ENCODE results near the gene KAZN.

Gene KAZN

DNA sequence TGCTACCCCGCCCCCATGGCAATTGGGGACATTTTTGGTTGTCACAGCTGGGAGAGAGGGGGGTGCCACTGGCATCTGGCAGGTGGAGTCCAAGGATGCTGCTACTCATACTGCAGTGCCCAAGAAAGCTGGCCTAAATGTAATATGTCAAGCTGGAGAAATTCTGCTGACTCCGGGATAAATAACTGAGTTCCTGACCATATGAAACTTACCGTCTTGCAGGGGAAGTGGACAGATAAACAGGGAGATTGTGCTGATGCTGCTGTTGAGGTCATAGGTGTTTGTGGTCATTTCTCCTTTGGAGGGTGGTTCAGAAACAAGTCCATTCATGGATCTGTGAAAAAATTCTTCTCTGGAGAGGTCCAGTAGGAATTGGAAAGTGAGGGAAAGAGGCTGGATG is 54.4 kb downstream of the KAZN start:
- no peaks in the 10 kb centered on the region for H3K9me3 ChIP-seq (ENCODE audit: control insufficient read depth, insufficient read depth, low read depth, low read length)
- CTCF ChIA-PET, result no interaction called here
- no peak overlapping the region for H3K27ac ChIP-seq (ENCODE audit: extremely low read depth, low read depth, low read length)
- H3K4me1 ChIP-seq (ENCODE audit: control insufficient read depth, insufficient read depth, low read length), result no peaks in the 10 kb centered on the region
- no peak for TF ChIP-seq SALL2 (tag by site-specific recombination; IDR thresholded peaks at IDR 0.05; ENCODE audit: borderline replicate concordance)
- TF ChIP-seq, protein P1, sequence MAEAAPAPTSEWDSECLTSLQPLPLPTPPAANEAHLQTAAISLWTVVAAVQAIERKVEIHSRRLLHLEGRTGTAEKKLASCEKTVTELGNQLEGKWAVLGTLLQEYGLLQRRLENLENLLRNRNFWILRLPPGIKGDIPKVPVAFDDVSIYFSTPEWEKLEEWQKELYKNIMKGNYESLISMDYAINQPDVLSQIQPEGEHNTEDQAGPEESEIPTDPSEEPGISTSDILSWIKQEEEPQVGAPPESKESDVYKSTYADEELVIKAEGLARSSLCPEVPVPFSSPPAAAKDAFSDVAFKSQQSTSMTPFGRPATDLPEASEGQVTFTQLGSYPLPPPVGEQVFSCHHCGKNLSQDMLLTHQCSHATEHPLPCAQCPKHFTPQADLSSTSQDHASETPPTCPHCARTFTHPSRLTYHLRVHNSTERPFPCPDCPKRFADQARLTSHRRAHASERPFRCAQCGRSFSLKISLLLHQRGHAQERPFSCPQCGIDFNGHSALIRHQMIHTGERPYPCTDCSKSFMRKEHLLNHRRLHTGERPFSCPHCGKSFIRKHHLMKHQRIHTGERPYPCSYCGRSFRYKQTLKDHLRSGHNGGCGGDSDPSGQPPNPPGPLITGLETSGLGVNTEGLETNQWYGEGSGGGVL (tag by site-specific recombination; IDR thresholded peaks at IDR 0.05), result no peak
- TF ChIP-seq ZNF114 (tag by site-specific recombination; IDR thresholded peaks at IDR 0.05), result no peak
- TF ChIP-seq ZNF514 (tag by site-specific recombination; IDR thresholded peaks at IDR 0.05), result no peak
- no peak for TF ChIP-seq ZFP37 (tag by site-specific recombination; IDR thresholded peaks at IDR 0.05)
- TF ChIP-seq, protein P2, sequence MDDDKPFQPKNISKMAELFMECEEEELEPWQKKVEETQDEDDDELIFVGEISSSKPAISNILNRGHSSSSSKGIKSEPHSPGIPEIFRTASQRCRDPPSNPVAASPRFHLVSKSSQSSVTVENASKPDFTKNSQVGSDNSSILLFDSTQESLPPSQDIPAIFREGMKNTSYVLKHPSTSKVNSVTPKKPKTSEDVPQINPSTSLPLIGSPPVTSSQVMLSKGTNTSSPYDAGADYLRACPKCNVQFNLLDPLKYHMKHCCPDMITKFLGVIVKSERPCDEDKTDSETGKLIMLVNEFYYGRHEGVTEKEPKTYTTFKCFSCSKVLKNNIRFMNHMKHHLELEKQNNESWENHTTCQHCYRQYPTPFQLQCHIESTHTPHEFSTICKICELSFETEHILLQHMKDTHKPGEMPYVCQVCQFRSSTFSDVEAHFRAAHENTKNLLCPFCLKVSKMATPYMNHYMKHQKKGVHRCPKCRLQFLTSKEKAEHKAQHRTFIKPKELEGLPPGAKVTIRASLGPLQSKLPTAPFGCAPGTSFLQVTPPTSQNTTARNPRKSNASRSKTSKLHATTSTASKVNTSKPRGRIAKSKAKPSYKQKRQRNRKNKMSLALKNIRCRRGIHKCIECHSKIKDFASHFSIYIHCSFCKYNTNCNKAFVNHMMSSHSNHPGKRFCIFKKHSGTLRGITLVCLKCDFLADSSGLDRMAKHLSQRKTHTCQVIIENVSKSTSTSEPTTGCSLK (tag by site-specific recombination; IDR thresholded peaks at IDR 0.05), result no peak
- TF ChIP-seq ZSCAN23 (tag by site-specific recombination; IDR thresholded peaks at IDR 0.05), result no peak
- TF ChIP-seq ZXDB (tag by site-specific recombination; IDR thresholded peaks at IDR 0.05), result no peak
- TF ChIP-seq, protein P3, sequence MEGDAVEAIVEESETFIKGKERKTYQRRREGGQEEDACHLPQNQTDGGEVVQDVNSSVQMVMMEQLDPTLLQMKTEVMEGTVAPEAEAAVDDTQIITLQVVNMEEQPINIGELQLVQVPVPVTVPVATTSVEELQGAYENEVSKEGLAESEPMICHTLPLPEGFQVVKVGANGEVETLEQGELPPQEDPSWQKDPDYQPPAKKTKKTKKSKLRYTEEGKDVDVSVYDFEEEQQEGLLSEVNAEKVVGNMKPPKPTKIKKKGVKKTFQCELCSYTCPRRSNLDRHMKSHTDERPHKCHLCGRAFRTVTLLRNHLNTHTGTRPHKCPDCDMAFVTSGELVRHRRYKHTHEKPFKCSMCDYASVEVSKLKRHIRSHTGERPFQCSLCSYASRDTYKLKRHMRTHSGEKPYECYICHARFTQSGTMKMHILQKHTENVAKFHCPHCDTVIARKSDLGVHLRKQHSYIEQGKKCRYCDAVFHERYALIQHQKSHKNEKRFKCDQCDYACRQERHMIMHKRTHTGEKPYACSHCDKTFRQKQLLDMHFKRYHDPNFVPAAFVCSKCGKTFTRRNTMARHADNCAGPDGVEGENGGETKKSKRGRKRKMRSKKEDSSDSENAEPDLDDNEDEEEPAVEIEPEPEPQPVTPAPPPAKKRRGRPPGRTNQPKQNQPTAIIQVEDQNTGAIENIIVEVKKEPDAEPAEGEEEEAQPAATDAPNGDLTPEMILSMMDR (tag by site-specific recombination; IDR thresholded peaks at IDR 0.05), result no peak
- TF ChIP-seq, protein P4, sequence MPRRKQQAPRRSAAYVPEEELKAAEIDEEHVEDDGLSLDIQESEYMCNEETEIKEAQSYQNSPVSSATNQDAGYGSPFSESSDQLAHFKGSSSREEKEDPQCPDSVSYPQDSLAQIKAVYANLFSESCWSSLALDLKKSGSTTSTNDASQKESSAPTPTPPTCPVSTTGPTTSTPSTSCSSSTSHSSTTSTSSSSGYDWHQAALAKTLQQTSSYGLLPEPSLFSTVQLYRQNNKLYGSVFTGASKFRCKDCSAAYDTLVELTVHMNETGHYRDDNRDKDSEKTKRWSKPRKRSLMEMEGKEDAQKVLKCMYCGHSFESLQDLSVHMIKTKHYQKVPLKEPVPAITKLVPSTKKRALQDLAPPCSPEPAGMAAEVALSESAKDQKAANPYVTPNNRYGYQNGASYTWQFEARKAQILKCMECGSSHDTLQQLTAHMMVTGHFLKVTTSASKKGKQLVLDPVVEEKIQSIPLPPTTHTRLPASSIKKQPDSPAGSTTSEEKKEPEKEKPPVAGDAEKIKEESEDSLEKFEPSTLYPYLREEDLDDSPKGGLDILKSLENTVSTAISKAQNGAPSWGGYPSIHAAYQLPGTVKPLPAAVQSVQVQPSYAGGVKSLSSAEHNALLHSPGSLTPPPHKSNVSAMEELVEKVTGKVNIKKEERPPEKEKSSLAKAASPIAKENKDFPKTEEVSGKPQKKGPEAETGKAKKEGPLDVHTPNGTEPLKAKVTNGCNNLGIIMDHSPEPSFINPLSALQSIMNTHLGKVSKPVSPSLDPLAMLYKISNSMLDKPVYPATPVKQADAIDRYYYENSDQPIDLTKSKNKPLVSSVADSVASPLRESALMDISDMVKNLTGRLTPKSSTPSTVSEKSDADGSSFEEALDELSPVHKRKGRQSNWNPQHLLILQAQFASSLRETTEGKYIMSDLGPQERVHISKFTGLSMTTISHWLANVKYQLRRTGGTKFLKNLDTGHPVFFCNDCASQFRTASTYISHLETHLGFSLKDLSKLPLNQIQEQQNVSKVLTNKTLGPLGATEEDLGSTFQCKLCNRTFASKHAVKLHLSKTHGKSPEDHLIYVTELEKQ (tag by site-specific recombination; IDR thresholded peaks at IDR 0.05; ENCODE audit: borderline replicate concordance), result no peak
- TF ChIP-seq GLI4 (tag by site-specific recombination; IDR thresholded peaks at IDR 0.05), result no peak
- TF ChIP-seq ZNF394 (tag by site-specific recombination; IDR thresholded peaks at IDR 0.05; ENCODE audit: borderline replicate concordance), result no peak
- no peak for TF ChIP-seq ZNF404 (tag by site-specific recombination; IDR thresholded peaks at IDR 0.05)
- TF ChIP-seq, protein P5, sequence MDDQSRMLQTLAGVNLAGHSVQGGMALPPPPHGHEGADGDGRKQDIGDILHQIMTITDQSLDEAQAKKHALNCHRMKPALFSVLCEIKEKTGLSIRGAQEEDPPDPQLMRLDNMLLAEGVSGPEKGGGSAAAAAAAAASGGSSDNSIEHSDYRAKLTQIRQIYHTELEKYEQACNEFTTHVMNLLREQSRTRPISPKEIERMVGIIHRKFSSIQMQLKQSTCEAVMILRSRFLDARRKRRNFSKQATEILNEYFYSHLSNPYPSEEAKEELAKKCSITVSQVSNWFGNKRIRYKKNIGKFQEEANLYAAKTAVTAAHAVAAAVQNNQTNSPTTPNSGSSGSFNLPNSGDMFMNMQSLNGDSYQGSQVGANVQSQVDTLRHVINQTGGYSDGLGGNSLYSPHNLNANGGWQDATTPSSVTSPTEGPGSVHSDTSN (CRISPR knock-in tag; IDR thresholded peaks at IDR 0.05), result no peak
- TF ChIP-seq, protein P6, sequence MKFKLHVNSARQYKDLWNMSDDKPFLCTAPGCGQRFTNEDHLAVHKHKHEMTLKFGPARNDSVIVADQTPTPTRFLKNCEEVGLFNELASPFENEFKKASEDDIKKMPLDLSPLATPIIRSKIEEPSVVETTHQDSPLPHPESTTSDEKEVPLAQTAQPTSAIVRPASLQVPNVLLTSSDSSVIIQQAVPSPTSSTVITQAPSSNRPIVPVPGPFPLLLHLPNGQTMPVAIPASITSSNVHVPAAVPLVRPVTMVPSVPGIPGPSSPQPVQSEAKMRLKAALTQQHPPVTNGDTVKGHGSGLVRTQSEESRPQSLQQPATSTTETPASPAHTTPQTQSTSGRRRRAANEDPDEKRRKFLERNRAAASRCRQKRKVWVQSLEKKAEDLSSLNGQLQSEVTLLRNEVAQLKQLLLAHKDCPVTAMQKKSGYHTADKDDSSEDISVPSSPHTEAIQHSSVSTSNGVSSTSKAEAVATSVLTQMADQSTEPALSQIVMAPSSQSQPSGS (tag by site-specific recombination; IDR thresholded peaks at IDR 0.05; ENCODE audit: low read depth), result no peak
- TF ChIP-seq ZNF24 (tag by site-specific recombination; IDR thresholded peaks at IDR 0.05), result no peak
- no peaks in the 10 kb centered on the region for H3K36me3 ChIP-seq (ENCODE audit: control insufficient read depth in 2 of 2, insufficient read depth in 1 of 2, low read length in 2 of 2)
- POLR2A ChIA-PET, result no interaction called here
- no peak overlapping the region for H3K4me3 ChIP-seq (ENCODE audit: low read depth, low read length)

Measured in HEK293 (cell line).